Left lobe of liver (tissue), 2 donors: Measurements from ENCODE around the gene IPO4. TPM values are rescaled to one million over a fixed set of nuclear protein-coding genes. Genes with fewer than 3 reads are reported as not detected.
A peak's percentile ranks its signal among the peaks of the same experiment; 100 is the strongest.

Experiments
- ATAC-seq: fragments of 200-7000 bp; cut with Tn5 transposase; one replicate; pipeline ENCODE4 v1.9.1; 2020; ENCODE audit warnings: mild to moderate bottlenecking, moderate library complexity
- DNase-seq: peaks from one replicate; pipeline ENCODE4 v3.0.0-alpha.2; 2020; ENCODE audit warnings: low spot score
- total RNA-seq: library from RNA; stranded (reverse); gene quantifications from one replicate; pipeline ENCODE4 v1.2.1, GENCODE V29; 2021
- donor health status: DM: no; HTN: no; CAD: no; lungs with moderate emphysema.
- donor health status: DM: no; HTN: yes; CAD: no.

Gene IPO4
- total RNA-seq, 1 donor from 2014 or later = 20.2 TPM

- ATAC-seq (peak; percentile 86), DNase-seq (peak; percentile 97)
Measured at GRCh38 chr14:24135834-24136683, 52.6 kb downstream of the IPO4 start, which contains the start of gene PSME1. TSS of gene PSME1 (plus strand) at chr14:24136194. CDS start at chr14:24136263, 69 bp downstream.

- ATAC-seq (no peak), DNase-seq (no peak)
Measured at GRCh38 chr14:24135584-24135833, 53.1 kb downstream of the IPO4 start.

GRCh38 chr14:24133735-24134134 lies 54.9 kb downstream of the IPO4 start:
- no peak for ATAC-seq
- DNase-seq = no peak

GRCh38 chr14:24132976-24133375 lies 55.6 kb downstream of the IPO4 start:
- no peak for ATAC-seq
- no peak for DNase-seq

- DNase-seq = peak; percentile 81
- peak; percentile 32 for ATAC-seq
Measured at GRCh38 chr14:24132061-24132685, 56.4 kb downstream of the IPO4 start.

- DNase-seq (no peak), ATAC-seq (peak; percentile 19)
Measured at GRCh38 chr14:24131549-24131966, 57.1 kb downstream of the IPO4 start.

GRCh38 chr14:24130717-24131548 lies 57.7 kb downstream of the IPO4 start:
- peak; percentile 70 for ATAC-seq
- DNase-seq = peak; percentile 90

- no peak for ATAC-seq
Measured at GRCh38 chr14:24130380-24130716, 58.3 kb downstream of the IPO4 start, which contains the start of gene FITM1. TSS of gene FITM1 (plus strand) at chr14:24130659. CDS start at chr14:24131564, 905 bp downstream.

More at GRCh38 chr14:24130380-24130716, 58.3 kb downstream of the IPO4 start, which contains the start of gene FITM1:
- DNase-seq = no peak

Other genes with a start within 250 kb of the IPO4 start
- gene DHRS4, start 235.0 kb downstream of the IPO4 start, total RNA-seq = 59.0 TPM
- 46.4 TPM for gene DHRS4L2, start 199.9 kb downstream of the IPO4 start, total RNA-seq
- 2.0 TPM for gene CARMIL3, start 136.8 kb downstream of the IPO4 start, total RNA-seq
- gene CPNE6, start 117.3 kb downstream of the IPO4 start, total RNA-seq = 0.40 TPM
- 590 TPM for gene PCK2, start 94.5 kb downstream of the IPO4 start, total RNA-seq
- gene DCAF11, start 74.0 kb downstream of the IPO4 start, total RNA-seq = 212 TPM
- 3.5 TPM for gene NRL, start 73.9 kb downstream of the IPO4 start, total RNA-seq
- gene FITM1, start 58.2 kb downstream of the IPO4 start, total RNA-seq = 34.9 TPM
- 98.1 TPM for gene PSME1, start 52.6 kb downstream of the IPO4 start, total RNA-seq
- gene EMC9, start 47.2 kb downstream of the IPO4 start, total RNA-seq = 24.2 TPM
- gene PSME2, start 42.2 kb downstream of the IPO4 start, total RNA-seq = 124 TPM
- 28.6 TPM for gene RNF31, start 41.3 kb downstream of the IPO4 start, total RNA-seq
- gene IRF9, start 27.6 kb downstream of the IPO4 start, total RNA-seq = 25.1 TPM
- gene REC8, start 16.7 kb downstream of the IPO4 start, total RNA-seq = 2.6 TPM
- gene TM9SF1, start 6.6 kb upstream of the IPO4 start, total RNA-seq = 47.1 TPM
- gene TSSK4, start 16.9 kb upstream of the IPO4 start, total RNA-seq = 0.35 TPM
- gene CHMP4A, start 24.7 kb upstream of the IPO4 start, total RNA-seq = 14.4 TPM
- 5.0 TPM for gene MDP1, start 27.2 kb upstream of the IPO4 start, total RNA-seq
- gene NEDD8, start 43.6 kb upstream of the IPO4 start, total RNA-seq = 66.7 TPM
- gene GMPR2, start 44.1 kb upstream of the IPO4 start, total RNA-seq = 30.3 TPM
- gene TINF2, start 53.8 kb upstream of the IPO4 start, total RNA-seq = 24.2 TPM
- 1.8 TPM for gene TGM1, start 74.4 kb upstream of the IPO4 start, total RNA-seq
- 15.8 TPM for gene RABGGTA, start 82.8 kb upstream of the IPO4 start, total RNA-seq
- gene DHRS1, start 111.0 kb upstream of the IPO4 start, total RNA-seq = 91.0 TPM
- 17.2 TPM for gene NOP9, start 111.0 kb upstream of the IPO4 start, total RNA-seq
- gene CIDEB, start 119.2 kb upstream of the IPO4 start, total RNA-seq = 216 TPM
- 6.9 TPM for gene LTB4R2, start 121.3 kb upstream of the IPO4 start, total RNA-seq
- gene LTB4R, start 122.7 kb upstream of the IPO4 start, total RNA-seq = 7.2 TPM
- gene ADCY4, start 146.3 kb upstream of the IPO4 start, total RNA-seq = 5.5 TPM
- gene RIPK3, start 151.2 kb upstream of the IPO4 start, total RNA-seq = 0.68 TPM
- gene NFATC4, start 179.4 kb upstream of the IPO4 start, total RNA-seq = 1.4 TPM
- 2.3 TPM for gene NYNRIN, start 210.2 kb upstream of the IPO4 start, total RNA-seq
- gene CBLN3, start 240.9 kb upstream of the IPO4 start, total RNA-seq = 1.4 TPM
- gene KHNYN, start 241.1 kb upstream of the IPO4 start, total RNA-seq = 29.3 TPM